Activated effector memory CD4-positive, alpha-beta T cell treated with anti-CD3 and anti-CD28 coated beads, Interleukin-2, amount 50 U/mL, for 16 hours (primary cell): ENCODE measurements around the gene PRR33.

Source experiments
- DNase-seq: peaks from one replicate; pipeline ENCODE4 v3.0.0-alpha.2; 2020

The PRR33 gene

DNA sequence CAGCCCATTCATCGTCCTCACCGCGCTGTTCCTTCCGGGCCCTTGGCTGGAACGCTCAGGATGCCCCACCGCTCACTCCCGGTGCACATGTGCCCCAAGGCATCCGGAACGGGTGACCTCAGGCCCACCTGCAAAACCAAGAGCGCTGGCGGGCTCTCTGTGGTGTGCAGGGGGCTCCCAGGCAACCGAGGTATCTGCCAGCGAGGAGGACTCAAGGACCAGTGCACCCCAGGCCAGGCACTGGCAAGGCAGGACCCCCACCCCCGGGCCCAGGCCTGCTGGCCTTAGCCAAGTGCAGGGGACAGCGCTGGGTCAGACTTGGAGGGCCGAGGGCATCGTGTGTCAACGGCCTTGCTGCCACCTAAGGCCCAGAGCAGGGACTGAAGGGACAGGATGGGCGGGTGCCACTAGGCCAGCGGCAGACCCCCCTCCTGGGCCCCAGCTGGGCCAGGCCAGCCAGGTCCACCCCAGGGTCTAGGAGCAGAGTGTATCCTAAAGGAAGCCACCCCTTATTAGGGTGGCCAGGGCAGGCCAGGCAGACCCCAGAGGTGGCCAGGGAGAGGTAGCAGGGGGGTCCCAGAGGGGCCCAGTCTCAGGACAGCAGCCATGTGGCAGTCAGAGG lies 36.3 kb upstream of the PRR33 start:
- no peak for DNase-seq

DNA sequence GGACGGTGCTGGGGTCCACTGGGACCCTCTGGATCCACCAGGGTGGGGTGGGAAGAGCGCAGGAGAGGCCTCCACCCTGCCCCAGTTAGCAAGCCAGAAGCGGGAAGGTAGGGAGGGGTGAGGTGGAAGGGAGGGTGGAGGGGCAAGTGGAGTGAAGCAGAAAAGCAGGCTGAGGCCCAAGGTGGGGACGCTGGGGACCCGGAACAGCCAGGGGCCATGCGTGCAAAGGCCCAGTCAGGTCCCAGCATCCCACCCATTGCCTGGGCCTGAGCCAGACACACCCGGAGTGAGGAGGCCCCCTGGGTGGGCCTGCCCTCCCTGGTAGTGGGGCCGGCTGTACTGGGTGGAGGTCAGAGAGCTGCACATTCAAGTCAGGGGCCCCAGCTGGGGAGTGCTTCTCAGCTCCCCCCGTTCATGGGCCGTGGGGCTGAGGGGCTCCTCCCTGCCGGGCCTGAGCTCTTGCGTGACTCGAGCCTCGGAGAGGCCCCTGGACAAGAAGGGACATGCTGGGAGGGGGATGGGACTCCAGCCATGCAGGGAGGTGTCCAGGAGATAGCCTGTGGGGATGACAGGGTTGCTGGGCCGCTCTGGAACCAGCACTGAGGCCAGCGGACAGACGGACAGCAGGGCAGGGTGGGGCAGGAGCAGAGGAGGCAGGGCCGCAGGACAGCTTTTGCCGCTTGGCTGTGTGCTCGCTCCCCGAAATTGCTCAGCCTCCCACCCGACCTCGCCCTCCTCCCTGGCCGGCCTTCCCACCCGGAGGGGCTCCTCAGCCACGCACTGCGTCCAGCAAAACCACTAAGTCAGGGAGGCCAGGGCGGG lies 35.5 kb upstream of the PRR33 start:
- DNase-seq: no peak

DNA sequence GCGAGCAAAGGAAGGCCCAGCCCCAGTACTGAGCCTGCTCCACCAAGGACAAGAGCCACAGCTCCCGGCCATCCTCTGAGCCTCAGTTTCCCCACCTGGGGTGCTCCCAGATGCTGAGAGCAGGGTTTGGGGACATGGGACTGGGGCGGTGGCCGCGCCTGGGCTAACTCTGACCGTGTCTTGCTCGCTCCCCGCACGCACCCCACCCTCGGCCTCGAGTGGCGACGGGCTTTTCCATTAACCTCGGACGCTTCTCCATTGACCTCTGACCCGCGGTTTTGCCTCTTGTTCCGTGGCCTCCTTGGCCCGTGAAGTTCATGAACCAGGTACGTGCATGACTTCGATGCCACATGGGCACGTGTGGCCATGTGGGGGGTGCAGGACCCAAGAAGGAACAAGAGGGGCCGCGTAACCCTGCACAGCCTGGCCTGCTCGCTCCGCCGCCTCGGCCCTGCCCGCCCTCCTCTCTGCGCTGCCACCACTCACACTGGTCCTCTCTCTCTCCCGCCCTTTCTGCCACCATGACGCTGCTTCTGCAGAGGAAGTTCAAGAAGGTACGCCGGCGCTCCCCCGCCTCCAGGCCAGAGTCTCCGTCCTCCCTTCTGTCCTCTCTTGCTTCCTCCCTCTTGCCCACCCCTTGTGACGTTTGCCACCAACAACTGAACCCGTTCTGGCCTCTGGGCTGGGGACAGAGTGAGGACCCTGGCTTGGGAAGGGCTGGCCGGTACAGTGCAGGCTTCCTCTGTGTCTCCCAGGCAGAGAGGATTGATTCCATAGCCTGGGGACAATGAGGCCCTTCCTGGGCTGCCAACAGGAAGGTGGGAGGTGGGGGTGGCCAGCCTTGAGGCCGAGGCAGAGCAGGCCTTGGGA lies 34.7 kb upstream of the PRR33 start:
- no peak for DNase-seq

DNA sequence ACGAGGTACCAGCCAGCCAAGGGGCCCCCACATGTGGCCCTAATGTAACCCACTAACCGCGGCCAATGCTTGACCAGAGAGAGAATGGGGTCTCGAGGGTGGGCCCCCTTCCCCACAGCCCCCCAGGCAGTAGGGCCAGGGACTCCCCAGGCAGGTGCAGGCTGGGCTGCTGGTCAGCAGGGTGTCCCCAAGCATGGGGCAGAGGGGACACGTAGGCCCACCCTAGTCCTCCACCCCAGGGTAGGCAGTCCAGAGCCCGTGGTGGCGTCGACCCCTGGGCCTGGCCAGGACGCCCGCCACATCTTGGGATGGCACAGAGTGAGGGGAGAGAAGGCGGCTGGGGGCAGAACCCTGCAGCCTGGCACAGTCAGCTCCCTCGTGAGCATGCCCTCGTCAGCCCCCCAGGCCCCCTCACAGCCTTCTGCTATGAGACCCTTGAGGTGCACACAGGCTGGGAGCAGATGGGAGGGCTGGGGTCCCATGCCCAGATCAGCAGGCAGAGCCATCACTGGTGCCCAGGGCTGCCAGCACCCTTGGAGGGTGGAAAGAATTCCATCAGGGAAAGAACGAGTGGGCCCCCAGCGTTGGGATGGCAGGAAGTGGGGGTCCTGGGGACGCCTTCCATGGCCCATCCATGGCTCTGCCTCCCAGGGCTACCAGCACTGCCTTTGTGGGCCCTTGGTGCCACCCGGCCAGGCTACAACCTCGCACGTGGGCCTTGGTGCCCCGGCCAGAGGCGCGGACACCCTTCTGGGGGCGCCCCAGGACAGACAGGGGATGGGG lies 33.9 kb upstream of the PRR33 start:
- DNase-seq: no peak

DNA sequence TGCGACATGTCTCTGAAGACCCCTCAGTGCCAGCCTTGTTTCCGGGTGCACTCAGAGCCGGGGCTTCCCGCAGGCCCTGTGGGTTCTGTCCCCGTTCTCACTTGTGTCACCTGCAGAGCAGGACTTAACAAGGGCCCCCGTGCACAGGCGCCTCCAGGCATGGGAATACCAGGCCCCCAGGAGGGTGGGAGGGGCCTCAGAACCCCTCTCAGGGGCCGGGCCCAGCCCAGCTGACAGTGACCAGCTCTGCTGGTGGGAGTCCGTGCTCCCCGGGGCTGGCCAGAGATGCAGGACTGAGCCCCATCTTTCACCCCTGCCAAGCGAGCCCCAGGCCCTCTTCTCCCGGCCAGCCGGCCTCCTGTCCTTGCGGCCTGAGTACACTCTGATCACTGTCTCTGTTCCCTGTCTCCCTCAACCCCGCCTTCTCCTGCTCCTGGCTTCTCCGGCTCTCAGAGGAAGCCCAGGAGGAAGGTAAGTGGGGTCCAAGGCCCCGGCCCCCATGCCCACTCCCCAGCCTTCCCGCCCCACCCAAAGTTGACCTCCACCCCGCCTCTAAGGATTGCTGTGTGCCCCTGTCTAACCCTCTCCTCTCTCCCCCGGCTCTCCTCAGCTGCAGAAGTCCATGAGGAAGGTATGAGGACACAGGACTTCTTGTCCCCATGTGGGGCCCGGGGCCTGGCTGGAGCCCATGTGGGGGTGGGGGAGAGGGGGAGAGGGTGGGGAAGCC lies 33.1 kb upstream of the PRR33 start:
- peak; percentile 57 for DNase-seq

DNA sequence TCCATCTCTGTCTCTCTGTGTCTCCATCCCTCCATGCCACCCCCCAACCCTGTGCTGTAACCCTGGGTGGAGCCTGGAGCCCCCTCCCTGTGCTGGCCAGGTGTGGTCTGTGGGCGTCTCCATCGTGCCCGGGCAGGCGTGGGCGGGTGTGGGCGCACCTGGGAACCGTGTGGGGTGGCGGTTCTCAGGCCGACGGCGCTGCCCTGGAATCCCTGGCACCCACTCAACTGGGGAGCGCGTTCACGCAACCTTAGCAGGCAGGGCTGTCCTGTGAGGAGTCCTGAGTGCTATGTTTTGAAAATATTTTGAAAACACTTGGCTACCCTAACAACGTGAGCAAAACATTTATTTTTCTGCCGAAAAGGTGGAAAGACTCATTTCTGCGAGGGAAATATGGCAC lies 32.5 kb upstream of the PRR33 start:
- DNase-seq: peak; percentile 43

DNA sequence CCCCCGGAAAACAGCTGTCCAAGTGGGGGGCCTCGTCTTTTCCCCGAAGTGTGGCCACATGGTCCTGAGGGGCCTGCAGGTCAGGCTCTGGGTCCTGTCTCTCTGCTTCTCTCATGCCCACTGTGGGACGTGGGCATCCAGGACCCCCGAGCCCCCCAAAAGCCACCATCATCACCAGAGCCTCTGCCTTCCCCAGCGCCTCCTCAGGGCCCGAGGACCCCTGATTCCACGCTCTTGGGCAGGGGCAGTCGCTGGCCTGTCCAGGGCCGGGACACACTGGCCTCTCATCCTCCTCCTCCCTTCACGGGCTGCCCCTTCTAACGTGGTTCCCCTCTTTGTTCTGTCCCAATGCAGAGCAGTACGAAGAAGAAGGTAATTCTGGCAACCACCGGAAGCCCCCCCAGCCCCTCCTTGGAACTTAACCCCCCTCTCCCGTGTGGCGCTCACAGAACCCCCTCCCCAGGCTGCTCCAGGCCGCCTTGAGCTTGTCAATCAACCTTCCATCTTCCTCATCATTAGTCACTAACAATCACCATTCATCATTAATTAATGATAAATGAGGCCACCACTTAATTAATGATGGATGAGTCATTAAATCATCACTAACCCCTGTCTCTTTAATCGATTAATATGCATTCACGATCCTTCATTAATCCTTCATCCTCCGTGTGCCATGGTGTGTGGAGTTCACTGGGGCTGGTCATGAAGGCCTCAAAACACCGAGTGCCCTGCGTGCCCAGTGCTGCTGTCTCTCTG lies 31.7 kb upstream of the PRR33 start:
- DNase-seq: peak; percentile 56

DNA sequence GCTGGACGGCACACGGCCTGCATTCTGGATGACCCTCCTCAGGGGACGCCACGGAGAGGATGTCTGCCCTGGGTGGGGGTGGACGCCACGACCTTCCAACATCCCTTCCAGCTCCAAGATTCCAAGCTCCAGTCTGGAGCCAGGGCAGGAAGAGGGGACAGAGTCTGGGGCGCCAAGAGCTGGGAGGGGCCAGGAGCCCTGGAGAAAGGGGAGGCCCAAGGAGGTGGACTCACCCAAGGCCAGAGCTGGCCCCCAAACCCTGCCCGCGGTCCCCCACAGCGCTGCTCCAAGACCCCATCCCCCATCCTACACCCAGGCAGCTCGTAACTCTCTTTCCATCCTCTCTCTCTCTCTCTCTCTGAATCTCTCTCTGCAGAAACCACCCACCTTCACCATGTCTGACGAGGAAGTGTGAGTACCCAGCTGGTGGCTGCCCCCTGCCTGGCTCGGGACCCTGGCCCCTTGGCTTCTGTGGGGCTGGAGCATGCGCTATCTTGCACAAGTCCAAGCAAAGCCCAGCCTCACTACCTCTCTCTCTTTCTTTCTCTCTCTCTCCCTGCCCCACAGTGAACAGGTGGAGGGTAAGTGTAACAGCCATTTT lies 30.9 kb upstream of the PRR33 start:
- no peak for DNase-seq

DNA sequence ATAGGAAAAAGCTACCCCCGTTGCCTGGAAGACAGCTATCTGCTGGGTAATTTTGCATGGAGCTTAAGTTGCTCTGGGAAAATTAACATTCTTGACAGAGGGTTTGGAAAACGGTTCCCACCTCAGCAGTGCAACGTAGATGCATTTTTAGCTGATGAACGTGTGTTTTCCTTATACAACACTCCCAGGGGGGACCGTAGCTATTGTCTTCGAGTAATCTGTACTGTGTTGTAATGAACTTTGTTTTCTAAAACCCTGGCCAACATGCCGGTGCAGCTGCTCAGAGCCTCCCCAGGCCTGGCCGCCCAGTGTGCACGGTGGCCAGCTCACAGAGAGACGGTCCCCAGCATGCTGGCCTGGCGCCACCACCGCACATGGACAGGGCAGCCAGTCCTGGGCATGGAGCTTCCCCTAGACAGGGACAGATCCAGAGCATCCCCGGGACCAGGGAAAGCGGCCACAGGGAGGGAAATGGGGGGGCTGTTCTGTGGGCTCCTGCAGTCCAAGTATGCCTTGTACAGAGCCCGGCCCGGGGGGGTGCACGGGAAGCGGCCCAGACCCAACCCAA lies 30.0 kb upstream of the PRR33 start:
- no peak for DNase-seq

DNA sequence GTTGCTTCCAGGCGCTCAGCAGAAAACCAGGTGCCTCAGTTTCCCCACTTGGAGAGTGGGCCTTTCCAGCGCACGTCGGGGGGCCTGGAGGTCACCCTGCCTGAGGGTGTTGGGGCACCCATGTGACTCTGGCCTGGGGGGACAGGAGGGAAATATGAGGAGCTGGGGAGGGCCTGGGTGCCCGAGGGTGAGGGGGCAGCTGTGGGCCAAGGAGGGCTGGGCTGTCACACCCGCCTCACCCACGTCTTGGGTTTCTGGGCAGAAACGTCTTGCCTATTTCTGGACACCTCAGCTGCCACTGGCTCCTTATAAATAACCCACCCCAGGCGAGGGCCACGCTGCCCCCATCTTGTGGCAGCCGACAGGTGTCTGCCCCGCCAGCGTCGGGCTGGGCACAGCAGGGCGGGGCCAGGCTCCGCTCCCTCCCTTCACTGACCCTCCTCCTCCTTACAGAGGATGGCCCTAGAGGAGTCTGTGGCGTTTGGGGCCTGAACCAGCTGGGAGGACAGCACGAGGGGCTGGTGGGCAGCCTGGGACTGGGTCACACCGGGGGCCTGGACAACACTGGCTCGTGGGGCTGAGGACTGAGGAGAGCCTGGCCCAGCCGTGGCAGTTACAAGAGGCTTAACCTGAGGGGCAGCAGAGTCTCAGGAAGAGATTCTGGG lies 29.3 kb upstream of the PRR33 start:
- no peak for DNase-seq

DNA sequence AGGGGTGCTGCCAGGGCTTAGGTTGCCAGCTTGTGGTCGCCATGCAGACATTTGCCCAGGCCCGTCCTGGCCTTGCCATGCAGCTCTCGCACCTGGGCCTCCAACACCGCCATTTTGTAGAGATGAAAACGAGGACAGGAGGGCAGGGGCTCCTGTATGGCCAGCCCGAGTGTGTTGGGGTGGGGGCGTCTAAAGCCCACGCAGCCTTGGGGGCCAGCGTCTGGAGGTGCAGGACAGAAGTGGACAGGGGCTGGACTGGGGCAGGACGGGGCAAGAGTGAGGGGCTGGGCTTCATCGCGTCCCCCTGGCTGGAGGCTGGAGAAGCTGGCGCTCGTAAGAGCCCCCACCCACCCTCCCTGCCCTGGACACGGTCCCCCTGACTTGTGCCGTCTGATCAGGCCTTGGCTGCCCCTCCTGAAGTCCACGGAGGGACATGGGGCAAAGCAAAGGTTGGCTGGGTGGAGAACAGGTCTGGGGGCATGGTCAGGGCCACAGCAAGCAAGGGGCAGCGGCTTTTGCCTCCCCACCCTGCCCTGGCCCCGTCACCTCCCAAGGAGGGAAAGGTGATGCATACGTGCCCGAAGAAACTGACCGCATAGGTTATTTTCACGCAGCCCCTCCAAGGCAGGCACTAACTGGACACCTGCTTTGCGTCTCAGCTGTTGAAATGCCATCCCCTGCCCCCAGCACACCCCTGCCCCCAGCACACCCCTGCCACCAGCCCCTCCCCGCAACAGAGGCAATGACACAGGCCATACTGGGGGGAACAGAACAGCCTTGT lies 28.6 kb upstream of the PRR33 start:
- DNase-seq: no peak

DNA sequence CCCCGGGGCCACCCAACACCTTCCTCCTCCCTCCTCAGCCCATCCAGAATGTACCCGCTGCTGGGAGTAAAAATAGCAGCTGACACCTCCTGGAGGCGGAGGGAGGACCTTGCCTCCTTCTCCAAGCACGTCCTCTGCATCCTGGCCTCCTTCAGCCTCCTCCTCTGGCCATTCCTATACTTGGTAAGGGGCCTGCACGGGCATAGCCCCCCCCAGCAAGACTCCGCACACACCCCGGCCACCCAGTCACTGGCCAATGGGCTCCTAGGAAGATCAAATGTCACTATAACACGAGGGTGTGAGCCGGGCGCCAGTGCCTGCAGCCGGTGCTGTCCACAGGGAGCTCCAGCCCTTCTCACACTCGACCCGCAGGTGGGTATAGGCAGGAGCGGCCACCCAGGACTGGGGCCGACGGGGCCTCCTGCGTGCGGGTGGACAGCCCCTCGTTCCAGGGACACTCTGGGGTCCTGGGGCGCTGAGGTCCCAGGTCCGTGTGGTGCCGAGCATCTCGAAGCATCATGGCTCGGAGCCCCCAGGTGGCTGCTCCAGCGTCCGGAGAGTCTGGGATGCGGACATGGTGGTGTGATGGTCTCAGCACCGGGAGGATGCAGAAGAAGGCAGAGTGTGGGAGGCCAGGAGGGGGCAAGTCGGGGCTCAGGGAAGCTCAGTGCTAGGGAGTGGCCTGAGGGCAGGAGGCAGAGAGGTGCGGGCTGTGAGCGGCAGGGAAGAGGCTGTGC lies 27.9 kb upstream of the PRR33 start, which contains the start of gene TNNT3:
TSS of gene TNNT3 (plus strand) at position 313 of the 737 bp plus-strand sequence. CDS start 3,172 bp downstream, outside the sequence.
- no peak for DNase-seq

DNA sequence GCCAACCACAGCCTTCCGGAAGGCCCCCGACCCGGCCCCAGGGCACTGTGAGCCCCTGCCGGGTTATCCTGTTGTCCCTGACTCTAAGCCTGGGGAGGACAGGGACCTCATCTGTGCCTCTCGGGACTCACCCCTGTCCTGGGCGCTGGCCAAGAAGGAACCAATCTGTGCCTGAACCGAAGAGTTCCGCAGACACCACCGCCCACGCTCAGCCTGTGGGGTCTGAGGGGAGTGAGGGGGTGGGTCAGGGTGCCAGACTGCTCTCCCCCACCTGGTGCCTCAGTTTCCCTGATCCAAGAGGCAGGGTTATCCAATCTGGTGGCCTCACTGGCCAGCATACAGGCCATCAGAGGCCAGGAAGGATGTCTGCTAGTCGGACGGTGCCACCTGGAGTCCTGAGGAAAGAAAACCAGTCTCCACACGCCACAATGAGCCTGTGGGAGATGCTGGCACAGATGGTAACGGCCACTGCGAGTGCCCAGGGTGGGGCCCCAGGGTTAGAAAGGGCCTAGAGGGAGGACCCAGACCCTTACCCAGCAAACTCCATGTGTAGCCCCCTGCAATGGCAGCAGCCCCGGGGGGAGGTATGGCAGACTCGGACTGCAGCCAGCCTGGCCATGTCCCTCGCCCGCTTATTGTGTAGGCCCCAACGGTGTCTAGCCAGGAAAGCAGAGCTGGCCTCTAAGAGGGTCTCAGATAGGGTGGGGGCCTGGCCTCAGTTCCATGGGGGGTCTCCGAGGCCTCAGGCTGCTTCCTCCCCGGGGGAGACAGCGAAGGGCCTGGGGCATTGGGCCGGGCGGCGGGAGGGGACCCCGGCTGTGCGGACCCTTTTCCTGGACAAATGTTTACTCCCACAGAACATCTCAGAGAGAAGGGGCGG lies 27.0 kb upstream of the PRR33 start:
- no peak for DNase-seq

DNA sequence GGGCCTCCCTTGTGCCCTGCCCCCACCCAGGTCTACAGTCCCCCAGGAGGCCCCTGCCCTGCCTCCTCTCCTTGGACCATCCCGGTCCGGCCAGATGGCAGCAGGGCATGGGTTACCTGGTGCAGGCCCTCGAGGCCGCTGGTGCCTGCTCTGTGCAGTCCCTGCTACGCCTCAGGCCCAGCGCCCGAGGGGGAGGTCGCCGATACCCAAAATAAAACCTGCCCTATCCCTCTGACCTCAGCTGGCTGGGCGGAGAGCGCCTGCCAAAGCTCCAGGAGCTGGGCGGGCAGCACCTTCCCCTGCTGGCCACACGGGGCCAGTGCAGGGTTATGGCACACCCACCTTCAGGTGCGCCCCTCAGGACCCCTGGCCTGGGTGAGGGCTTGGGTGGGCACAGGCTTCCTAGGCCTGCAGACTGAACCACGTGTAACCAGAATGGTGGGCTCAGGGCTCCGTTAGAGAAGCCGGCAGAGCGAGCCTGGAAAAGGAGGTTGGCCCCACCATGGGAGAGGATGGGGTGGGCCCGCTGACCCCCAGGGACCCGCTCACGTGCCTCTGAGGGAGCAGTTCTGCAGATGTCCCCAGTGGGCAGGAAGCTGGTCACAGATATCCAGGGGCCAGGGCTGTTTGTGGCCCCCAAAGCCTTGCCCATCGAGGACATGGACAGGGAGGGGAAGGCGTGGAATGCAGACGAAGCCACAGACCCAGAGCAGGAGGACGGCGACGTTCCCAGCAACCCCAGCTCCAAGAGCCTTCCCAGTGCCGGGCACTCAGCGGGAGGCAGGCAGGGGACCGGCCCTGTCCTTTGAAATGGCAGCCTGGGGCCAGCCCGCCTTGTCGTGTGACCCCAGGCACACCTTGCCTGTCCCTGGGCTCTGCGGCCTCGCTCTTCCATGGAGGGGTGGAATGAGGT lies 26.1 kb upstream of the PRR33 start:
- DNase-seq: no peak

DNA sequence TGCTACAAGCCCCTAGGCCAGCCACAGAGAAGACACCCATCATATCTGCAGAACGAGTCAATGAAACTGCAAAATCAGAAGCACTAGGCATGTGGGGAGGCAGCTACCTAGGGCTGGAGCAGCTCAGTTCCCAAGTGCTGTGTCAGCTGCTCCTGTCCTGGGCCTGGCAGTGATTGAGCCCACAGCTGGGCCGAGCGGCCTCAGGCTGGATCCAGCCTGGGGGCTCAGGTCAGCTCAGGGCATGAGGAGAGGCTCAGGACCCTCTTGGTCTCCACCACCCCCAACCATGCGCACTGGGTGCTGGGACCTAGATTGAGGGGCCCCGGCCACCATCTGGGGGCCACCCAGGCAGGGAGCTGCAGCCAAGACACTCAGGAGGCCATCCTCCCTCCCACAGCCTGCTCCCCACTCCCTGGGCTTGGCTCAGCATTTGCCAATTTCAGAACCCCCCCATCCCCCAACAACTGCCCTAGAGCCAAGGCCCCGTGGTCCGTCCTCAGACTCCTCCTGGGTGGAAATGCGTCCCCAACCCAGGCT lies 25.4 kb upstream of the PRR33 start:
- no peak for DNase-seq
